ENCODE measurements around the gene GPR15. TPM values are rescaled to one million over a fixed set of nuclear protein-coding genes. Genes with fewer than 3 reads are reported as not detected.

Gene GPR15
- total RNA-seq, 1 experiment from 2014 or later, result not detected

Other genes starting within 250 kb of the GPR15 start
- gene OR5H2, start 249.5 kb upstream of the GPR15 start, total RNA-seq (2022), result not detected in 2 replicates
- gene OR5K4, start 178.1 kb upstream of the GPR15 start, total RNA-seq (2022), result not detected in 2 replicates
- gene OR5K3, start 141.3 kb upstream of the GPR15 start, total RNA-seq (2022), result not detected in 2 replicates
- not detected in 2 replicates for gene OR5K1, start 68.8 kb upstream of the GPR15 start, total RNA-seq (2022)
- gene OR5K2, start 34.3 kb upstream of the GPR15 start, total RNA-seq (2022), result not detected in 2 replicates
- gene CLDND1, start 9.1 kb upstream of the GPR15 start, total RNA-seq (2022), result 128 and 173 TPM in 2 replicates
- 10.8 and 11.2 TPM in 2 replicates for gene CPOX, start 61.6 kb downstream of the GPR15 start, total RNA-seq (2022)
- 1.2 and 1.5 TPM in 2 replicates for gene ST3GAL6, start 231.4 kb downstream of the GPR15 start, total RNA-seq (2022)

All from MCF 10A (cell line).